Measurements from ENCODE around the gene RNF113B.

DNA sequence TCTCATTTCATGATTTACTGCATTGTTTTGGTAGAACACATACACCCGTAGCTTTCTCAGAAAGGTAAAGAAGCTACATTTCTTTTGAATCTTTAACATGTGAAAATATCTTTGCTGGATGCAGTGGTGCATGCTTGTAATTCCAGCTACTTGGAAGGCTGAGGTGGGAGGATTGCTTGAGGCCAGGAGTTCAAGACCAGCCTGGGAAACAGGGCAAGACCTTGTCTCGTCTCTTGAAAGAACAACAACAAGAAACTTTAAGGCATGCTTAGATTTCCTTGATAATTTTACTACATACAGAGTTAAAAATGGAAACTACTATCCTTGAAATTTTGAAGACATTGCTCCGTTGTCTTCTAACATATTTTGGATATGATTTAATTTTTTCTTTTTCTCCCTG is 7.7 kb downstream of the RNF113B start:
- no peak for TF ChIP-seq EZH2 (IDR thresholded peaks at IDR 0.05; ENCODE audit: low read length)
- TF ChIP-seq, protein P1, sequence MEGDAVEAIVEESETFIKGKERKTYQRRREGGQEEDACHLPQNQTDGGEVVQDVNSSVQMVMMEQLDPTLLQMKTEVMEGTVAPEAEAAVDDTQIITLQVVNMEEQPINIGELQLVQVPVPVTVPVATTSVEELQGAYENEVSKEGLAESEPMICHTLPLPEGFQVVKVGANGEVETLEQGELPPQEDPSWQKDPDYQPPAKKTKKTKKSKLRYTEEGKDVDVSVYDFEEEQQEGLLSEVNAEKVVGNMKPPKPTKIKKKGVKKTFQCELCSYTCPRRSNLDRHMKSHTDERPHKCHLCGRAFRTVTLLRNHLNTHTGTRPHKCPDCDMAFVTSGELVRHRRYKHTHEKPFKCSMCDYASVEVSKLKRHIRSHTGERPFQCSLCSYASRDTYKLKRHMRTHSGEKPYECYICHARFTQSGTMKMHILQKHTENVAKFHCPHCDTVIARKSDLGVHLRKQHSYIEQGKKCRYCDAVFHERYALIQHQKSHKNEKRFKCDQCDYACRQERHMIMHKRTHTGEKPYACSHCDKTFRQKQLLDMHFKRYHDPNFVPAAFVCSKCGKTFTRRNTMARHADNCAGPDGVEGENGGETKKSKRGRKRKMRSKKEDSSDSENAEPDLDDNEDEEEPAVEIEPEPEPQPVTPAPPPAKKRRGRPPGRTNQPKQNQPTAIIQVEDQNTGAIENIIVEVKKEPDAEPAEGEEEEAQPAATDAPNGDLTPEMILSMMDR (optimal IDR thresholded peaks at IDR 0.05 in 1 of 3, IDR thresholded peaks at IDR 0.05 in 1 of 3, conservative IDR thresholded peaks at IDR 0.05 in 1 of 3; ENCODE audit: extremely low read depth in 1 of 3, insufficient read depth in 2 of 3, low read length in 3 of 3) = no peak

Measured in keratinocyte (primary cell).